MCF 10A (cell line): ENCODE measurements around the gene TFF3. TPM values are rescaled to one million over a fixed set of nuclear protein-coding genes. Genes with fewer than 3 reads are reported as not detected.

Experiments
- BruUV-seq: library from RNA; stranded (reverse); fragments of 400-500 nt; replicated peaks from 2 replicates; lab custom pipeline; 2021; lab: Mats Ljungman, UMichigan
- CTCF ChIA-PET: fragments of 300-600 bp; sonication (Branson Sonifier 250); formaldehyde crosslinking; extraction: SDS; loops from one replicate; lab custom pipeline; 2021; ENCODE audit warnings: antibody characterized with exemption, inconsistent platforms; lab: Yijun Ruan, JAX
- POLR2A ChIA-PET: fragments of 300-600, 350-650 bp; sonication (Branson Sonifier 250); formaldehyde crosslinking; extraction: SDS; loops from one replicate; lab custom pipeline; 2020; ENCODE audit warnings: antibody characterized with exemption, inconsistent platforms; lab: Yijun Ruan, JAX
- DNase-seq: peaks from one replicate; pipeline ENCODE4 v3.0.0-alpha.2; 2018; ENCODE audit not compliant: unreplicated experiment
- H3K27ac Mint-ChIP-seq: one replicate; pipeline ENCODE4 v1.8.0; 2022; ENCODE audit warnings: mild to moderate bottlenecking, low read depth, mixed read lengths; ENCODE audit not compliant: unreplicated experiment
- H3K27me3 Mint-ChIP-seq: one replicate; pipeline ENCODE4 v1.8.0; 2022; ENCODE audit warnings: mixed read lengths; ENCODE audit not compliant: insufficient read depth, unreplicated experiment
- H3K36me3 Mint-ChIP-seq: one replicate; pipeline ENCODE4 v1.8.0; 2022; ENCODE audit warnings: mild to moderate bottlenecking, moderate library complexity, mixed read lengths; ENCODE audit not compliant: insufficient read depth, unreplicated experiment
- H3K4me1 Mint-ChIP-seq: one replicate; pipeline ENCODE4 v1.8.0; 2022; ENCODE audit warnings: mixed read lengths; ENCODE audit not compliant: insufficient read depth, unreplicated experiment
- H3K4me3 Mint-ChIP-seq: one replicate; pipeline ENCODE4 v1.8.0; 2022; ENCODE audit warnings: mild to moderate bottlenecking, moderate library complexity, mixed read lengths; ENCODE audit not compliant: unreplicated experiment
- H3K9me3 Mint-ChIP-seq: one replicate; pipeline ENCODE4 v1.8.0; 2022; ENCODE audit warnings: mixed read lengths; ENCODE audit not compliant: unreplicated experiment
- CTCF ChIP-seq: fragments of 200-600 bp; IDR thresholded peaks from one replicate; pipeline ENCODE4 v1.8.0; 2022; ENCODE audit warnings: antibody characterized with exemption, mild to moderate bottlenecking; ENCODE audit not compliant: unreplicated experiment
- intact Hi-C: fragments of 100-400 bp; cut with micrococcal nuclease; formaldehyde crosslinking; loops from 2 replicates; pipeline ENCODE4 v1.14.1; 2022
- total RNA-seq: library from RNA; stranded (reverse); gene quantifications from 2 replicates; pipeline ENCODE4 v1.2.3, GENCODE V29; 2022

TFF3 gene
- total RNA-seq, 1 experiment from 2014 or later, result not detected

DNA sequence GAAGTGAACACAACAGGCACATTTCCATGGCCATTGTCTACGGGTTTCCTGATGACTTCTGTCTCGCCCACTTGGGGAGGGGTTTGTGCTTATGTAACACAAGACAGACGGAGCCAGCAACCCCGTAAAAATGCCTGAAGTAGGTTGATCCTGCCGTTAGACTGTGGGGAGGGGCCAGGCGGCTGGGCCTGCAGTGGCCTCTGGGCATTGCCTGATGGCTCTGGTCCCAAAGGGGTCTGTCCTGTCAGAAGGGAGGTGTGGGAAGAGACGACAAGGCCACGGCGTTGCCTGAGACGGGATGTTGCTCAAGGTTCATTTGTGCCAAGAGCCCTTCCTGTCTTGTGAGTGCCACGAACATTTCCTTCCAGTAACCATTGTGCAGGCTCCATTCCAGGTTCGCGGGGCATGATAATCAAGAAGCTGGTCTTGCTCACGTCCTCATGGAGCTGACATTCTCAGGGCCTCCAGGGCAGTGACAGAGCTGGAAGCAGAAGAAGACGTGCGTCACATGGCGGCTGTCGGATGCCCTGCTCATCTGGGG, 51.5 kb downstream of the TFF3 start:
- BruUV-seq, result no TSS peak
- no peak for TF ChIP-seq CTCF
- no peak overlapping the region for H3K4me3 Mint-ChIP-seq
- no peak overlapping the region for H3K27ac Mint-ChIP-seq
- ChIA-PET CTCF (interaction anchor here (1.1 kb wide), 1 partner anchor 146 kb away, joined by 3 read pairs; no protein-coding TSS in a partner anchor), POLR2A (interaction anchor here (1.3 kb wide), 1 partner anchor 44 kb away, joined by 4 read pairs; no protein-coding TSS in a partner anchor)
- H3K36me3 Mint-ChIP-seq, result no peaks in the 10 kb centered on the region
- intact Hi-C loops, result no loop called here
- H3K27me3 Mint-ChIP-seq, result no peaks in the 10 kb centered on the region
- peaks cover 15% of the 10 kb centered on the region for H3K4me1 Mint-ChIP-seq
- H3K9me3 Mint-ChIP-seq, result no peaks in the 10 kb centered on the region
- peak; percentile 86 for DNase-seq

- Mint-ChIP-seq H3K4me3 (no peak overlapping the region), H3K27me3 (no peaks in the 10 kb centered on the region), H3K9me3 (no peaks in the 10 kb centered on the region), H3K27ac (no peak overlapping the region), H3K4me1 (peaks cover 19% of the 10 kb centered on the region), H3K36me3 (no peaks in the 10 kb centered on the region)
- no peak for TF ChIP-seq CTCF
- no TSS peak for BruUV-seq
- intact Hi-C loops, result loop anchor here (1.0 kb wide), 1 partner anchor 187 kb away; no protein-coding TSS in a partner anchor
- POLR2A ChIA-PET, result interaction anchor here (1.2 to 1.3 kb wide), 2 partner anchors 32 to 43 kb away, joined by 3 to 4 read pairs; no protein-coding TSS in a partner anchor
- DNase-seq, result peak; percentile 90
- CTCF ChIA-PET, result interaction anchor here (0.7 to 1.1 kb wide), 3 partner anchors 109 to 145 kb away, joined by 3 to 4 read pairs (median 3); no protein-coding TSS in a partner anchor
These were observed 52.4 kb downstream of the TFF3 start for GRCh38 chr21:42262831-42263231.

- Mint-ChIP-seq H3K9me3 (no peaks in the 10 kb centered on the region), H3K36me3 (no peaks in the 10 kb centered on the region), H3K4me3 (no peak overlapping the region), H3K27me3 (no peaks in the 10 kb centered on the region), H3K27ac (no peak overlapping the region), H3K4me1 (peaks cover 16% of the 10 kb centered on the region)
- CTCF ChIA-PET, result interaction anchor here (1.0 kb wide), 2 partner anchors 99 to 119 kb away, joined by 3 to 4 read pairs; no protein-coding TSS in a partner anchor
- no peak for DNase-seq
- no TSS peak for BruUV-seq
- POLR2A ChIA-PET, result interaction anchor here (1.2 kb wide), 1 partner anchor 31 kb away, joined by 3 read pairs; no protein-coding TSS in a partner anchor
- TF ChIP-seq CTCF, result no peak
- intact Hi-C loops, result loop anchor here (1.0 kb wide), 1 partner anchor 188 kb away; no protein-coding TSS in a partner anchor
These were observed 53.4 kb downstream of the TFF3 start for GRCh38 chr21:42261829-42262200.

Other genes with a start within 250 kb of the TFF3 start
- gene UMODL1, start 244.1 kb downstream of the TFF3 start, total RNA-seq, result not detected in 2 replicates
- 25.5 and 28.7 TPM in 2 replicates for gene ABCG1, start 96.3 kb downstream of the TFF3 start, total RNA-seq
- not detected in 2 replicates for gene TFF2, start 35.6 kb upstream of the TFF3 start, total RNA-seq
- not detected in 2 replicates for gene TFF1, start 51.1 kb upstream of the TFF3 start, total RNA-seq
- gene TMPRSS3, start 80.6 kb upstream of the TFF3 start, total RNA-seq, result 2.0 and 2.4 TPM in 2 replicates
- gene UBASH3A, start 88.5 kb upstream of the TFF3 start, total RNA-seq, result not detected in 2 replicates
- gene RSPH1, start 180.8 kb upstream of the TFF3 start, total RNA-seq, result 0.51 and 0.52 TPM in 2 replicates
- gene SLC37A1, start 198.4 kb upstream of the TFF3 start, total RNA-seq, result 4.9 and 7.6 TPM in 2 replicates